Activated CD8-positive, alpha-beta memory T cell treated with anti-CD3 and anti-CD28 coated beads, Interleukin-2, amount 50 U/mL, for 24 hours (primary cell): ENCODE data around the gene LRRC57.
A peak's percentile ranks its signal among the peaks of the same experiment; 100 is the strongest.

ENCODE experiments used
- DNase-seq: peaks from one replicate; pipeline ENCODE4 v3.0.0-alpha.2; 2020; ENCODE audit errors: extremely low read depth

The LRRC57 gene

GRCh38 chr15:42491539-42492225 lies 56.9 kb downstream of the LRRC57 start:
- DNase-seq = no peak

GRCh38 chr15:42490671-42491538 lies 57.7 kb downstream of the LRRC57 start, which contains the start of gene ZNF106:
TSS of gene ZNF106 (minus strand) at chr15:42491141. CDS start at chr15:42472289, 18,852 bp downstream.
- DNase-seq = peak; percentile 61

GRCh38 chr15:42490291-42490670 lies 58.3 kb downstream of the LRRC57 start:
- DNase-seq = no peak
